ENCODE results near the gene NEURL1B. TPM values are rescaled to one million over a fixed set of nuclear protein-coding genes. Genes with fewer than 3 reads are reported as not detected.

Gene NEURL1B
- total RNA-seq, 1 experiment from 2014 or later: 0.32 TPM

- no peak for DNase-seq (ENCODE audit: low read depth, low spot score)
- in situ Hi-C loops (cut with HindIII; ENCODE audit: low pct_unique_long_range_greater_than_20kb, low sequenced_read_pairs): no loop called here
Observed at GRCh38 chr5:172624996-172625964, 15.8 kb upstream of the NEURL1B start.

DNA sequence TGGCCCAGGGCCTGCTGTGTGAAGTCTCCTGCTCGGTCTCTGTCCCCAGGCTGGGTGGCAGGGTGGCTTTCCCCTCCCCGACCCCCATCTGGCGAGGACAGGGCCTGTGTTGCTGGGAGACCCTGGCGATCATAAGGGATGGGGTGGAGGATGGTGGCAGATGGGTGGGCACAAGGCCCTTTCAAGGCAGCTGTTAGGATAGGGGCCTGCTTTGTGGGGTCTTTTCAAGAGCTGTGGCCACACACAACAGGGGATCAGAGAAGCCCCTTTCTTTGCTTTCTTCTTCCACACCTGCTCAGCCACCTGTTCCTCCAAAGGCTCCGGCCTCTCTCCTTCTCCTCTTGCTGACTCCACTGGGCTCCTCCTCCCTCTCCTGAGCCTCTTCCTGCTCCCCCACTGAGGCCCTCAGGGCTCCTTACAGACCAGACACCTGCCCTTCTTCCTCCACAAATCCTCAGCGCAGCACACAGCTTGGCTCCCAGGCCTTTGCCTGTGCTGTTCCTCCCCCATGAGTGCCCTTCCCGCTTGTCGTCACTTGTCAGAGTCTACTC lies 15.0 kb upstream of the NEURL1B start:
- in situ Hi-C loops (cut with HindIII; ENCODE audit: low pct_unique_long_range_greater_than_20kb, low sequenced_read_pairs): no loop called here
- DNase-seq (ENCODE audit: low read depth, low spot score): no peak

GRCh38 chr5:172630082-172630481 lies 11.0 kb upstream of the NEURL1B start:
- in situ Hi-C loops (cut with HindIII; ENCODE audit: low pct_unique_long_range_greater_than_20kb, low sequenced_read_pairs): no loop called here
- no peak for DNase-seq (ENCODE audit: low read depth, low spot score)

DNA sequence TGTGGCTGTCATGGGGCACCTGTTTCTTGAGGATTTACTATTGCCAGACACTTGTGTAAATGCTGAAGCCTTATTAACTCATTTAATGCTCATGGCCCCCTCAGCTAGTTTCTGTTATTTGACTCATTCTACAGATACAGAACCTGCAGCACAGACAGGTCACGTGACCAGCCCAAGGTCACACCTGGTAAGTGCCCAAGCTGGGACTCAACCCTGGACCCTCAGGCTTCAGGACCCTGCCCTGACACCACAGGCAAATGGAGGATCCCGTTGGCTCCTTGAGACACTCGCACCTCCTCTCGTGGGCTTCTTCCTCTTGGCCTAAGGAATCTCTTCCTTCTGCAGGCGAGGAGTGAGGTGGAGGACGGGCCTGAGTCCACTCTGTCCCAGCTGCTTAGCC lies 10.6 kb upstream of the NEURL1B start:
- no peak for DNase-seq (ENCODE audit: low read depth, low spot score)
- in situ Hi-C loops (cut with HindIII; ENCODE audit: low pct_unique_long_range_greater_than_20kb, low sequenced_read_pairs): no loop called here

GRCh38 chr5:172630986-172631385 lies 10.1 kb upstream of the NEURL1B start:
- no peak for DNase-seq (ENCODE audit: low read depth, low spot score)
- in situ Hi-C loops (cut with HindIII; ENCODE audit: low pct_unique_long_range_greater_than_20kb, low sequenced_read_pairs): no loop called here

DNA sequence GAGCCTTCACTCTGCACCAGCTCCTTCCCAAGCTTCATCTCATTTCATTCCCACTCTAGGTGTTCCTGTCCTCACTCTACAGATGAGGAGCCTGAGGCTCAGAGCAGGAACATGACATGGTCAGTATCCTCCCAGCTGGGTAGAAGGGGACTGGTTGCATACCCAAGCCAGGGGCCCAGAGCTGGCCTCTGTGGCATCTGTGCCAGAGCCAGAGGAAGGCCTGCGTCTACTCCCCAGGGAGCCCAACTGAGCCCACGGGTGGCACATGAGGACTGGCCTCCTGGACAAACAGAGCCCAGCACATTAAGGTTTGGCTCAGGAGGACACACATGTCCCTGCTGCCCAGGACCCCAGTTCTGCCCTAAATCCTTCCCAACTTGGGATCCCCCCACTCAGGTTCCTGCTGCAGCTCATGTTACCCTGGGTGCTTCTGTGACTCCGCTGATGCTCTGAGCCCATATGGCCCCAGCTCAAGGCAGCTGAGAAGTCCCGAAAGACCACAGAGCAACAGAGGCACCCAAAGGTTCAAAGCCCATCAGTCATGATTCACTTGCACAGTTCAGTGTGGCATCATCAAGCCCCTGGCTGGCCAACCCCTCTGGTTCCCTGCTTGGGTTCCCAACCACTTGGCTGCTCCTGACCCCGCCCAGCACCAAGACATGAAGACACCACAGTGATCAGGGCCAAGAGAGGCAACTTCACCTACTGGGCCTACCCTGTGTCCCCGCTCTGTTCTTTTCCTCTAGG lies 8.5 kb upstream of the NEURL1B start:
- DNase-seq (ENCODE audit: low read depth, low spot score): no peak
- in situ Hi-C loops (cut with HindIII; ENCODE audit: low pct_unique_long_range_greater_than_20kb, low sequenced_read_pairs): no loop called here

GRCh38 chr5:172633403-172633970 lies 7.6 kb upstream of the NEURL1B start:
- no peak for DNase-seq (ENCODE audit: low read depth, low spot score)
- in situ Hi-C loops (cut with HindIII; ENCODE audit: low pct_unique_long_range_greater_than_20kb, low sequenced_read_pairs): no loop called here

GRCh38 chr5:172634106-172634899 lies 6.8 kb upstream of the NEURL1B start:
- in situ Hi-C loops (cut with HindIII; ENCODE audit: low pct_unique_long_range_greater_than_20kb, low sequenced_read_pairs): no loop called here

GRCh38 chr5:172635038-172635437 lies 6.0 kb upstream of the NEURL1B start:
- DNase-seq (ENCODE audit: low read depth, low spot score): no peak
- in situ Hi-C loops (cut with HindIII; ENCODE audit: low pct_unique_long_range_greater_than_20kb, low sequenced_read_pairs): no loop called here

More at GRCh38 chr5:172634106-172634899, 6.8 kb upstream of the NEURL1B start:
- no peak for DNase-seq (ENCODE audit: low read depth, low spot score)

DNA sequence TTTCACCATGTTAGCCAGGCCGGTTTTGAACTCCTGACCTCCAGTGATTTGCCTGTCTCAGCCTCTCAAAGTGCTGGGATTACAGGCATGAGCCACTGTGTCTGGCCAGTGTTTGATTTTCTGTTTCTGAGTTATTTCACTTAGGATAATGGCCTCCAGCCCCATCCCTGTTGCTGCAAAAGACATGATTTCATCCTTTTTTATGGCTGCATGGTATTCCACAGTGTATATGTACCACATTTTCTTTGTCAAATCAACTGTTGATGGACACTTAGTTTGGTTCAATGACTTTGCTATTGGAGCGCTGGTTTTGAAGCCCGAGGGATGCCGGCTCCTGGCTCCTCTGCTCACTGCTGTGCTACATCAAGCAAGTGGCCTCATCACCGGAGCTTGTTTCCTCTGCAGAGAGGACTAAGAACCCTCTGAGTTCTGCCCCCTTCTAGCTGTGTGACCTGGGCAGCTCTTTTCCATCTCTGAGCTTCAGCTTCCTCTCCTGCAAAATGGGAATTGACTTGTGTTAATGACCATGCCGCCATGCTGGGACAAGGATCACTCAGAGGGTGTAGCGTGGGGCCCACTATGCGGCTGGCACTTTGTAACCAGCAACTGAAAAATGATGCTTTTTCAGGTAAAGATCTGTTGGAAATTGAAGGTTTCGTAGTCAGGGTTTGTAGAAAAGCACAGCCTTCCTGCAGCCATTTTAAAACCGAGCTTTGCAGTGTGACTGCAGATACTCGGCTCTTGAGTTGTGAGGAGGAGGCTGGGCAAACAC lies 4.6 kb upstream of the NEURL1B start:
- in situ Hi-C loops (cut with HindIII; ENCODE audit: low pct_unique_long_range_greater_than_20kb, low sequenced_read_pairs): no loop called here
- no peak for DNase-seq (ENCODE audit: low read depth, low spot score)

- DNase-seq (ENCODE audit: low read depth, low spot score): no peak
- in situ Hi-C loops (cut with HindIII; ENCODE audit: low pct_unique_long_range_greater_than_20kb, low sequenced_read_pairs): no loop called here
Observed at GRCh38 chr5:172637110-172637580, 3.9 kb upstream of the NEURL1B start.

DNA sequence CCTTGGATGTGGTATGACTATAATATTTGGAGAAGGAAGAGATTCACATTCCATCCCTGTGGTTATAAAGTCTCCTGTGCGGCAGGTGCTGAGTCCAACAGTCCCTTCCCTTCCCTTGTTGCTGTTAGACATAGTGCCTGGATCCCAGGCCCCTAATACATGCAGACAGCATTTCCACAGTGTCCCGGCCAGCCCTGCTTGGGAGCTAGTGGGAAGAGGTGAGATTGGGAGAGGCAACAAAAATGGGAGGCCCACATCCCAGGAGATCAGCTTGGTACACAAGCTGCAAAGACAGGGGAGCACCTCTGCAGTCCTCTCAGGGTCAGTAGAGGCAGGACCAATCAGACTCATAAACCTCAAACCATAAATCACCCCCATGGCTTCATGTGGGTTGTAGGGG lies 3.3 kb upstream of the NEURL1B start:
- in situ Hi-C loops (cut with HindIII; ENCODE audit: low pct_unique_long_range_greater_than_20kb, low sequenced_read_pairs): no loop called here
- DNase-seq (ENCODE audit: low read depth, low spot score): no peak

DNA sequence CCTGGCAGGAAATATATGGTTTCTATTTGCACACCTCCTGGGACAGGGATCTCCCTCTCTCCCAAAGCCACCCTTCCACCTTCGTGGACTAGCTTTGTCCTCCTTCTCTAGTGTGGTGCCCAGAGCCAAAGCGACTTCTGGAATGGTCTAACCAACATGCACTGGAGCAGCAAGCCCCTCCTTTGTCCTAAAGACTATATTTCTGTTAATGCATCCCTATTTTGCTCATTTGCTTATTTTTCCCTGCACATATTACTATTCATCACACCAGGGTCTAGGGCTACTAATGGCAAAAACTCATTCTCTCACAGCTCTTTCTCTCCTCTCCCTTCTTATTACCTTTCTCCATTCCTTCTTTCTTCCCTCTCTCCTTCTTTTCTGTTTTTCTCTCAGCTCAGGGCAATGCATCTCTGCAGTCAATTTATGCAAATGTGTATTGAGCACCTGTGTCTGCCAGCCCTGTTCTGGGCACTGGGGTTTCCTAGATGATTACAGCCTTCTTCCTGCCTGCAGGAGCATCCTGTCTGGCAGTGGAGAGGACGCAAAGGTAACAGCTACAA lies 2.8 kb upstream of the NEURL1B start:
- in situ Hi-C loops (cut with HindIII; ENCODE audit: low pct_unique_long_range_greater_than_20kb, low sequenced_read_pairs): no loop called here
- no peak for DNase-seq (ENCODE audit: low read depth, low spot score)

DNA sequence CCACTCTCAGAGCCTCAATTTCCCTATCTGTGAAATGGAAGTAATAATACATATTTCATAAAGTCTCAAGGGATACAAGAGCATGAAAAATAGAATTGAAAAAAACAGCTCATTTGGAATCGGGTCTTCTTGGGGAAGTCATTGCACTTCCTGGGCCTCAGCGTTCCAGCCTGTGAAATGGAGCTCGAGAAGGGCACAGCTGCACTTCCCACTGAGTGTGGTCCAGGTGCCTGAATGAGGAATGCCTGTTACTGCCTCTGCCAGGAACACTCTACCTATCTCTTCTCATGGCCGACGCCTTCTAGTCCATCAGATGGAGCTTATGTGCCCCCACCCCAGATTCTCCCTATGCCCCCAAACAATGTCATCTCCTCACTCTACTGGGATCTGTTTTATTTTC lies 924 bp upstream of the NEURL1B start:
- DNase-seq (ENCODE audit: low read depth, low spot score): no peak
- in situ Hi-C loops (cut with HindIII; ENCODE audit: low pct_unique_long_range_greater_than_20kb, low sequenced_read_pairs): no loop called here

- DNase-seq (ENCODE audit: low read depth, low spot score): no peak
- in situ Hi-C loops (cut with HindIII; ENCODE audit: low pct_unique_long_range_greater_than_20kb, low sequenced_read_pairs): no loop called here
Observed at GRCh38 chr5:172641359-172642050, 442 bp downstream of the NEURL1B start.

DNA sequence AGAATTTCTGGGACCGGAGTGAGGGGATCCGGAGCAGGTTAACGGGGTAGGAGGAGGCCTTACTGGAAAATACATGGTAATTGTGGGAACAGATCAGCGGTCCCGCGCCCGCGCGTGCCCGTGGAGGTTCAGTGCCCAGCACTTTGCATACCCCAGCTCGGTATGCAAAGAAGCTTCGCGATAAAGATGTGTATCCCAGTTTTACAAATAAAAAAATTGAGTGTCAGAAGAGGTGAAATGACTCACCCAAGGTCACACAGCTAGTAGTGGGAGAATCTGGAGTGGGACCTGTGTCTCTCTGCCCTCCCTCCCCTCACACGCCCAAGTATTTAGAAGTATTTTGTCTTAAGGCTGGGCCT lies 967 bp downstream of the NEURL1B start:
- in situ Hi-C loops (cut with HindIII; ENCODE audit: low pct_unique_long_range_greater_than_20kb, low sequenced_read_pairs): no loop called here
- DNase-seq (ENCODE audit: low read depth, low spot score): no peak
